ENCODE results near the gene JADE2. TPM values are rescaled to one million over a fixed set of nuclear protein-coding genes. Genes with fewer than 3 reads are reported as not detected.

JADE2 gene
- total RNA-seq, 4 donors from 2014 or later: 51.7 to 116 (median 76.6) TPM

- Histone ChIP-seq H3K27me3 (no peaks in the 10 kb centered on the region), H3K4me3 (replicated peaks in 1 of 3) (no peak overlapping the region), H3K4me1 (peaks cover 5 to 35% of the 10 kb centered on the region in 2 donors), H3K27ac (peak overlapping the region; percentile 70 to 80 (median 73)), H3K9me3 (no peaks in the 10 kb centered on the region), H3K36me3 (no peaks in the 10 kb centered on the region)
- no peak for DNase-seq
- TF ChIP-seq CTCF (IDR thresholded peaks at IDR 0.05) (no peak), POLR2A (IDR thresholded peaks at IDR 0.05) (no peak)
- WGBS, 2 donors: 83 to 84% methylated on average over 3 of the region's 3 CpGs
- intact Hi-C loops (cut with DNase I): no loop called here
These were observed 21.5 kb upstream of the JADE2 start for GRCh38 chr5:134503937-134504437.

- Histone ChIP-seq H3K4me3 (replicated peaks in 1 of 3) (no peak overlapping the region), H3K27ac (peak overlapping the region in 2 of 3 donors; percentile 73 to 80), H3K27me3 (no peaks in the 10 kb centered on the region), H3K36me3 (no peaks in the 10 kb centered on the region), H3K4me1 (peaks cover 5 to 35% of the 10 kb centered on the region in 2 donors), H3K9me3 (no peaks in the 10 kb centered on the region)
- no peak for DNase-seq
- TF ChIP-seq CTCF (IDR thresholded peaks at IDR 0.05): no peak
- no peak for TF ChIP-seq POLR2A (IDR thresholded peaks at IDR 0.05)
- 88 to 89% methylated on average over 10 to 12 of the region's 12 CpGs for WGBS, 2 donors
- intact Hi-C loops (cut with DNase I): no loop called here
These were observed 20.7 kb upstream of the JADE2 start for GRCh38 chr5:134504629-134505300.

GRCh38 chr5:134506054-134507039 lies 19.1 kb upstream of the JADE2 start:
- DNase-seq: peak; percentile 68 to 73
- peaks cover 5 to 39% of the 10 kb centered on the region in 2 donors for H3K4me1 ChIP-seq
- WGBS, 2 donors: 45 to 52% methylated on average over 3 to 6 of the region's 10 CpGs
- no peaks in the 10 kb centered on the region for H3K36me3 ChIP-seq
- intact Hi-C loops (cut with DNase I): no loop called here
- peak in 1 of 2 donors; percentile 33 for TF ChIP-seq POLR2A (IDR thresholded peaks at IDR 0.05)
- no peak for TF ChIP-seq CTCF (IDR thresholded peaks at IDR 0.05)
- H3K27ac ChIP-seq: peak overlapping the region in 2 of 3 donors; percentile 50 to 62
- no peaks in the 10 kb centered on the region for H3K9me3 ChIP-seq
- H3K4me3 ChIP-seq (replicated peaks in 1 of 3): no peak overlapping the region
- H3K27me3 ChIP-seq: no peaks in the 10 kb centered on the region

GRCh38 chr5:134507452-134507851 lies 18.0 kb upstream of the JADE2 start:
- H3K36me3 ChIP-seq: no peaks in the 10 kb centered on the region
- H3K4me1 ChIP-seq: peaks cover 5 to 50% of the 10 kb centered on the region in 2 donors
- DNase-seq: no peak
- TF ChIP-seq CTCF (IDR thresholded peaks at IDR 0.05) (no peak), POLR2A (IDR thresholded peaks at IDR 0.05) (no peak)
- H3K27me3 ChIP-seq: no peaks in the 10 kb centered on the region
- intact Hi-C loops (cut with DNase I): no loop called here
- no peak overlapping the region for H3K27ac ChIP-seq
- WGBS, 2 donors: 82 to 88% methylated on average over 6 of the region's 6 CpGs
- no peaks in the 10 kb centered on the region for H3K9me3 ChIP-seq
- no peak overlapping the region for H3K4me3 ChIP-seq (replicated peaks in 1 of 3)
